ENCODE data around the gene MRGPRG.

- no peak for TF ChIP-seq CTCF (conservative IDR thresholded peaks at IDR 0.05)
- no peak for TF ChIP-seq ZFX (IDR thresholded peaks at IDR 0.05)
Observed at GRCh38 chr11:3200388-3201111, 18.1 kb downstream of the MRGPRG start.

Measured in C4-2B (cell line).